Measurements from ENCODE around the gene GSS. TPM values are rescaled to one million over a fixed set of nuclear protein-coding genes. Genes with fewer than 3 reads are reported as not detected.
A peak's percentile ranks its signal among the peaks of the same experiment; 100 is the strongest.

The GSS gene
- total RNA-seq, 4 donors from 2014 or later: 58.0 to 95.6 (median 84.6) TPM

DNA sequence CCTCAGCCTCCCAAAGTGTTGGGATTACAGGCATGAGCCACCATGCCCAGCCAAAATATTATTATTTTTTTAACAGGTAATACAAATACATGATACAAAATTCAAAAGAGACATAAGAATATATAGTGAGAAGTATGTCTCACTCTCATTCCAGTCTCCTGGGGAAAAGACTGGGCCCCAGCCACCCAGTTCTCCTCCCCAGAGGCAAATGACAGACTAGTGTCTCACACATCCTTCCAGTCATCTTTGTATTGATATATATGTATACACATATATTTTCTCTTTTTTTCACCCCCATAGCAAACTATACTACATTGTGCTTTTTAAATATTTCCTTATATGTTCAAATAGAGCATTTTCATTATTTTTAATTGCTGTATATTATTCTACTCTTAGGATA, 8.3 kb downstream of the GSS start:
- H3K27ac ChIP-seq: peak overlapping the region in 1 of 4 donors; percentile 80
- H3K4me1 ChIP-seq: peaks cover 0 to 27% (median 0%) of the 10 kb centered on the region in 4 donors
- TF ChIP-seq, protein P1, sequence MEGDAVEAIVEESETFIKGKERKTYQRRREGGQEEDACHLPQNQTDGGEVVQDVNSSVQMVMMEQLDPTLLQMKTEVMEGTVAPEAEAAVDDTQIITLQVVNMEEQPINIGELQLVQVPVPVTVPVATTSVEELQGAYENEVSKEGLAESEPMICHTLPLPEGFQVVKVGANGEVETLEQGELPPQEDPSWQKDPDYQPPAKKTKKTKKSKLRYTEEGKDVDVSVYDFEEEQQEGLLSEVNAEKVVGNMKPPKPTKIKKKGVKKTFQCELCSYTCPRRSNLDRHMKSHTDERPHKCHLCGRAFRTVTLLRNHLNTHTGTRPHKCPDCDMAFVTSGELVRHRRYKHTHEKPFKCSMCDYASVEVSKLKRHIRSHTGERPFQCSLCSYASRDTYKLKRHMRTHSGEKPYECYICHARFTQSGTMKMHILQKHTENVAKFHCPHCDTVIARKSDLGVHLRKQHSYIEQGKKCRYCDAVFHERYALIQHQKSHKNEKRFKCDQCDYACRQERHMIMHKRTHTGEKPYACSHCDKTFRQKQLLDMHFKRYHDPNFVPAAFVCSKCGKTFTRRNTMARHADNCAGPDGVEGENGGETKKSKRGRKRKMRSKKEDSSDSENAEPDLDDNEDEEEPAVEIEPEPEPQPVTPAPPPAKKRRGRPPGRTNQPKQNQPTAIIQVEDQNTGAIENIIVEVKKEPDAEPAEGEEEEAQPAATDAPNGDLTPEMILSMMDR (IDR thresholded peaks at IDR 0.05): no peak
- TF ChIP-seq POLR2A (IDR thresholded peaks at IDR 0.05): no peak
- H3K4me3 ChIP-seq: no peak overlapping the region
- no peaks in the 10 kb centered on the region for H3K9me3 ChIP-seq
- no peaks in the 10 kb centered on the region for H3K27me3 ChIP-seq
- no peak for DNase-seq
- H3K36me3 ChIP-seq: peaks cover 0 to 6% (median 0%) of the 10 kb centered on the region in 3 donors

DNA sequence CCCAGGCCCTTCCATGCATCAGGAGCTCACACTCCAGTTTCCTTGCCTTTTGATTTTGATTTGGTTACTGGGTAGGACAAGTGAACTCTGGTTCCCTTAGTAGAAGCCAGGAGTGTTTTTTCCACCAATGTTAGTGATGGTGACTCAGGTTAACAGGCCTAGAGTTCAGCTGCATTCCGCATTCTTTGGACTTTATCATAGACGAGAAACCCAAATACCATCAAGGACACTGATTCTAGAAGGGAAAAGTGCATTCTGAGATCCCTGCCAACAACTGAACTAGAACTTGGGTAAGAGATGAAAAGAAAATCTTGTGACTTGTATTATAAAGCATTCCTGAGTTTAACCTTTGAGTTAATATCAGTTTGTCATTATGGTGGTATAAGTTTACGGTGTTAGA, 8.9 kb downstream of the GSS start:
- peak overlapping the region in 2 of 4 donors; percentile 77 to 80 for H3K27ac ChIP-seq

DNA sequence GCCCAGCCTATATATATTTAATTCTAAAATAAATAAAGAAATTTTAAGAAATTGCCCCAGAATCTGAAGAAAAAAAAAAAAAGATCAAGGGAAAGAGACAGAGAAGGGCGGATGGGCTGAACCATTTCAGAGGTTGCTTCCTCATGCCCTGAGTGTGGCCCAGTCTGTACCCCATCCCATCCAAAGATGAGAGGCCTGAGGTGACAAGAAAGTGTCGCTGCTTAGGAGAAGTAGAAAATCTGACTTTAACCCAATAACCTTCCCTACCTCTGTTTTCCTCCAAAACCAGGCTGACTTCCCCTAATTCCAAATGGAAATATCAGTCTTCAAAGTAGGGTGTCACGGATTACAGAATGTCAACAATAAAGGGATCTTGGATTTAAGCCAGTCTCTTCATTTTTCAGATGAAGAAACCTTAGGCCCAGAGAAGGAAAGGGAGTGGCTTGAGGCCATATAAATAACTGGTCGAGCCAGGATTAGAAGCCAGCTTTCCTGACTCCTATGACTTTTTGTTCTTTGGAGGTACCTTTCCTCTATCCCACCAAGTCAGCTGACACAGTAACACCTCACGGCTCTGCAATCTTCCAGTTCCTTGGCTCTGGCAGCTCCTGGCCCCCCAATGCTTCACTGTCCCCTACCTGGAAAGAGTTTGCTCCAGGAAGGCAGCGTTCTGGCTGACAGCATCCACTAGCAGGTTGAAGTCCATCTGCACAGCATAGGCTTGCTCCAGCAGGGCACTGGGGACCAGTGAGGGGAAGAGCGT, 10.1 kb downstream of the GSS start:
- Histone ChIP-seq H3K27me3 (no peaks in the 10 kb centered on the region), H3K4me1 (peaks cover 0 to 16% (median 0%) of the 10 kb centered on the region in 4 donors), H3K36me3 (peaks cover 0 to 15% (median 0%) of the 10 kb centered on the region in 3 donors), H3K4me3 (no peak overlapping the region), H3K27ac (peak overlapping the region in 3 of 4 donors; percentile 37 to 80 (median 77)), H3K9me3 (no peaks in the 10 kb centered on the region)
- DNase-seq: peak in 2 of 3 donors; percentile 71 to 75
- TF ChIP-seq POLR2A (IDR thresholded peaks at IDR 0.05): peak in 1 of 2 donors; percentile 13
- TF ChIP-seq, protein P1 (IDR thresholded peaks at IDR 0.05): no peak

More for the DNA sequence above, 8.9 kb downstream of the GSS start:
- Histone ChIP-seq H3K9me3 (no peaks in the 10 kb centered on the region), H3K27me3 (no peaks in the 10 kb centered on the region), H3K36me3 (peaks cover 0 to 13% (median 0%) of the 10 kb centered on the region in 3 donors), H3K4me3 (no peak overlapping the region), H3K4me1 (peaks cover 0 to 26% (median 0%) of the 10 kb centered on the region in 4 donors)
- DNase-seq: no peak
- TF ChIP-seq, protein P1 (IDR thresholded peaks at IDR 0.05): no peak
- TF ChIP-seq POLR2A (IDR thresholded peaks at IDR 0.05): no peak

DNA sequence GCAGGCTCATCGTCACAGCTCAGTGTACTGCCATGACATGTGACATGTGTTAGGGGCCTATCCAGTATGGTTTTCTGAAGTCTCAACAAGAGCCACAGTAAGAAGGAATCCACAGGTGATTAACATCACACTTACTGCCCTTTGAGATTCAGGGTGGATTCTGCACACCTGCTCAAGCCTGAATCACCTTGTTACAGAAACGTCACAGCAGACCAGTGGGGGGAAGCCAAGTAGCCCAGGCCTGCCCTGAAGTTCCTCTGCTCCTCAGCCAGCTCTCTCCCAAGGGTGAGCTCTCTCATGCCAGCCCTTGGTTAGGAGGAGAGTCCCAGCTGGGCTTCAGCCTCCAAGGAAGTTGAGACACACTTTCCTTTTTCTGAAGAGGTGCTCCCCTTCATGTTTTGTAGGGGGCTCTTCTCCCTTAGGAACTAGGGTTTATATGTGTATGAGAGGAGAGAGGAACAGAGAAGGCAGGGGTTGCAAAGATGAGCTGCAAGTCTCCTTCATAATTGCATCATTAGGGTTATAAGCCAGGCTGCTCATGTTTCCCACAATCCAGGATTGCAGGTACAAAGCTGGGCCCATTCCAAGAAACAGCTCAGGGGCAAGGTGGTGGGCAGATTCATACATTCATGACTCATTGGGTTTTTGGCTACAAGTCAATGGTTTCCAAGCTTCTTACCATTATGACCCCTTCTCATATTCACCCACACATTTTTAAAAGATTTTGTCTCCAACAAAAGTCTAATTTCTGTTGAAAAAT, 11.6 kb downstream of the GSS start:
- TF ChIP-seq POLR2A (IDR thresholded peaks at IDR 0.05): no peak
- peaks cover 0 to 9% (median 0%) of the 10 kb centered on the region in 4 donors for H3K4me1 ChIP-seq
- no peak for DNase-seq
- H3K36me3 ChIP-seq: peaks cover 0 to 15% (median 0%) of the 10 kb centered on the region in 3 donors
- no peaks in the 10 kb centered on the region for H3K9me3 ChIP-seq
- H3K27me3 ChIP-seq: no peaks in the 10 kb centered on the region
- no peak overlapping the region for H3K27ac ChIP-seq
- no peak overlapping the region for H3K4me3 ChIP-seq

DNA sequence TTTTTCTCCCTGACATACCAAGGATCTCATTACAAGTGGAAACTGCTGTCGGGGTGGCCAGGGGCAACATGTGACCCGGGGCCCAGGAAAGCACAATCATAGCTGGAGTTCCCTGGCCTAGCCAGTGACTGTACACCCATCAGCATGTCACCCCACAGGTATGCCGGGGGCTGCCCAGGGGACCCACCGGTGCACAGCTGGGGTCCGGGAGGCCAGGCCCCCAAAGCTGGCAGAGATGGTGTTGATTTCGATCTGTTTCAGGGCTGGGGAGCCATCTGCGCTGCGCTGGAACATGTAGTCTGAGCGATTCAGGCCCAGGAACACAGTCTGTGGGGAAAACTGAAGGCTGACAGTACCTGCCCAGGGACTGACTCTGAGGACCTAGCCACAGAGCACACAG, 13.3 kb downstream of the GSS start:
- Histone ChIP-seq H3K9me3 (no peaks in the 10 kb centered on the region), H3K27ac (no peak overlapping the region), H3K27me3 (no peaks in the 10 kb centered on the region), H3K4me3 (no peak overlapping the region), H3K36me3 (peaks cover 0 to 15% (median 0%) of the 10 kb centered on the region in 3 donors), H3K4me1 (peaks cover 0 to 9% (median 0%) of the 10 kb centered on the region in 4 donors)
- TF ChIP-seq POLR2A (IDR thresholded peaks at IDR 0.05): no peak
- TF ChIP-seq, protein P1 (IDR thresholded peaks at IDR 0.05): no peak
- DNase-seq: no peak

DNA sequence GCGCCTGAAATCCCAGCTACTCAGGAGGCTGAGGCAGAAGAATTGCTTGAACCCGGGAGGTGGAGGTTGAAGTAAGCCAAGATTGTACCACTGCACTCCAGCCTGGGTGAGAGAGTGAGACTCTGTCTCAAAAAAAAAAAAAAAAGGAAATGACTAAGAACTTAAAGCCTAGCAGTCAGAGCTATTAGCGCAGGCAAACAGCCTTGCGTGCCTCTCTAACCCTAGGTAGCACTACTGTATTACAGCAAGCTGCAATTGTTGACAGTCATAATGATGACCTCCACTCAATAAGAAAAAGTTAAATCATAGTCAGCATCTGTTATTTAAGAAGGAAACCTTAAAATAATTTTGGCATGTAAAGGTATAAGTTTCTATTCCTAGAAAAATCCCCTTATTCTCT, 14.4 kb downstream of the GSS start:
- TF ChIP-seq POLR2A (IDR thresholded peaks at IDR 0.05): no peak
- TF ChIP-seq, protein P1 (IDR thresholded peaks at IDR 0.05): no peak

More for the DNA sequence above, 14.4 kb downstream of the GSS start:
- Histone ChIP-seq H3K27ac (no peak overlapping the region), H3K9me3 (no peaks in the 10 kb centered on the region), H3K36me3 (peaks cover 0 to 15% (median 0%) of the 10 kb centered on the region in 3 donors), H3K4me3 (no peak overlapping the region), H3K27me3 (no peaks in the 10 kb centered on the region), H3K4me1 (peaks cover 0 to 6% (median 0%) of the 10 kb centered on the region in 4 donors)
- DNase-seq: no peak

All from Peyer's patch (tissue), 4 donors.